NB4 (cell line): ENCODE measurements around the gene CLNS1A.

Experiments used
- POLR2A ChIP-seq: IDR thresholded peaks from 2 replicates; pipeline ENCODE4 v1.6.1; 2011; ENCODE audit warnings: mild to moderate bottlenecking; ENCODE audit not compliant: insufficient read length; ENCODE audit errors: extremely low read depth
- TF ChIP-seq, protein P1 (sequence below): IDR thresholded peaks from one replicate; pipeline ENCODE4 v1.5.1; 2012; ENCODE audit warnings: low read depth, low read length

GRCh38 chr11:77654770-77655434, 17.3 kb upstream of the CLNS1A start:
- TF ChIP-seq POLR2A, result no peak
- TF ChIP-seq, protein P1, sequence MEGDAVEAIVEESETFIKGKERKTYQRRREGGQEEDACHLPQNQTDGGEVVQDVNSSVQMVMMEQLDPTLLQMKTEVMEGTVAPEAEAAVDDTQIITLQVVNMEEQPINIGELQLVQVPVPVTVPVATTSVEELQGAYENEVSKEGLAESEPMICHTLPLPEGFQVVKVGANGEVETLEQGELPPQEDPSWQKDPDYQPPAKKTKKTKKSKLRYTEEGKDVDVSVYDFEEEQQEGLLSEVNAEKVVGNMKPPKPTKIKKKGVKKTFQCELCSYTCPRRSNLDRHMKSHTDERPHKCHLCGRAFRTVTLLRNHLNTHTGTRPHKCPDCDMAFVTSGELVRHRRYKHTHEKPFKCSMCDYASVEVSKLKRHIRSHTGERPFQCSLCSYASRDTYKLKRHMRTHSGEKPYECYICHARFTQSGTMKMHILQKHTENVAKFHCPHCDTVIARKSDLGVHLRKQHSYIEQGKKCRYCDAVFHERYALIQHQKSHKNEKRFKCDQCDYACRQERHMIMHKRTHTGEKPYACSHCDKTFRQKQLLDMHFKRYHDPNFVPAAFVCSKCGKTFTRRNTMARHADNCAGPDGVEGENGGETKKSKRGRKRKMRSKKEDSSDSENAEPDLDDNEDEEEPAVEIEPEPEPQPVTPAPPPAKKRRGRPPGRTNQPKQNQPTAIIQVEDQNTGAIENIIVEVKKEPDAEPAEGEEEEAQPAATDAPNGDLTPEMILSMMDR, result no peak
